HepG2 (cell line): ENCODE measurements around the gene ACTL7B. TPM values are rescaled to one million over a fixed set of nuclear protein-coding genes. Genes with fewer than 3 reads are reported as not detected.

Experiments
- ATF1 ChIP-seq: IDR thresholded peaks from 2 replicates; pipeline ENCODE4 v1.6.1; 2016; ENCODE audit warnings: mild to moderate bottlenecking, control low read depth
- ATF4 ChIP-seq, 2 experiments: fragments of 450-650 bp in 1 of 2; sonication (generic) in 1 of 2; formaldehyde crosslinking; IDR thresholded peaks; 2 replicates each; pipeline versions ENCODE4 v1.5.0 to v1.8.0; 2020 to 2022; ENCODE audit warnings: mild to moderate bottlenecking in 1 of 2, missing genetic modification reagents in 1 of 2
- EHMT2 ChIP-seq: fragments of 200-600 bp; sonication (generic); IDR thresholded peaks from 2 replicates; pipeline ENCODE4 v1.7.0; 2017; ENCODE audit warnings: antibody characterized with exemption, low read depth, low read length, borderline replicate concordance
- ETV6 ChIP-seq: sonication (generic); formaldehyde crosslinking; conservative IDR thresholded peaks from 2 replicates; pipeline ENCODE4 v1.4.0; 2020; ENCODE audit warnings: missing genetic modification reagents
- FOXM1 ChIP-seq: sonication (generic); formaldehyde crosslinking; IDR thresholded peaks from 2 replicates; pipeline ENCODE4 v1.5.0; 2020; ENCODE audit warnings: missing genetic modification reagents
- HMG20A ChIP-seq: IDR thresholded peaks from 2 replicates; pipeline ENCODE4 v1.6.1; 2016; ENCODE audit warnings: borderline replicate concordance
- KDM1A ChIP-seq: IDR thresholded peaks from 2 replicates; pipeline ENCODE4 v1.6.1; 2016; ENCODE audit warnings: missing compliant biosample characterization
- KMT2A ChIP-seq: sonication (generic); formaldehyde crosslinking; IDR thresholded peaks from 2 replicates; pipeline ENCODE4 v1.4.0; 2020; ENCODE audit warnings: missing genetic modification reagents
- MAFK ChIP-seq, 2 experiments: IDR thresholded peaks in 1 of 2; conservative IDR thresholded peaks in 1 of 2; 2 replicates each; pipeline ENCODE4 v1.6.1; 2011; ENCODE audit warnings: improper control_type of control experiment in 2 of 2, low read length in 2 of 2
- NR3C1 ChIP-seq: sonication (generic); formaldehyde crosslinking; IDR thresholded peaks from 2 replicates; pipeline ENCODE4 v1.4.0; 2020; ENCODE audit warnings: missing genetic modification reagents
- PITX1 ChIP-seq: sonication (generic); formaldehyde crosslinking; IDR thresholded peaks from 2 replicates; pipeline ENCODE4 v1.5.1; 2020; ENCODE audit warnings: mild to moderate bottlenecking, missing genetic modification reagents
- PPARG ChIP-seq: conservative IDR thresholded peaks from 2 replicates; pipeline ENCODE4 v1.6.1; 2016; ENCODE audit warnings: missing biosample characterization, missing genetic modification reagents
- RCOR2 ChIP-seq: IDR thresholded peaks from 2 replicates; pipeline ENCODE4 v1.6.1; 2016; ENCODE audit warnings: missing biosample characterization, missing genetic modification reagents
- TARDBP ChIP-seq: sonication (generic); formaldehyde crosslinking; IDR thresholded peaks from 2 replicates; pipeline ENCODE4 v1.8.0; 2022; ENCODE audit warnings: mild to moderate bottlenecking, missing genetic modification reagents
- ZBTB3 ChIP-seq: sonication (generic); formaldehyde crosslinking; IDR thresholded peaks from 2 replicates; pipeline ENCODE4 v1.4.0; 2020; ENCODE audit warnings: low read depth, mild to moderate bottlenecking, moderate library complexity, missing genetic modification reagents, borderline replicate concordance
- ZBTB33 ChIP-seq: sonication (generic); formaldehyde crosslinking; IDR thresholded peaks from 2 replicates; pipeline ENCODE4 v1.4.0; 2020; ENCODE audit warnings: missing genetic modification reagents
- ZKSCAN1 ChIP-seq: fragments of 150-350 bp; IDR thresholded peaks from 2 replicates; pipeline ENCODE4 v1.6.1; 2014; ENCODE audit warnings: low read length
- ZMYM3 ChIP-seq: sonication (generic); formaldehyde crosslinking; IDR thresholded peaks from 2 replicates; pipeline ENCODE4 v1.5.1; 2020; ENCODE audit warnings: mild to moderate bottlenecking, missing genetic modification reagents
- ZNF282 ChIP-seq: fragments of 450-650 bp; IDR thresholded peaks from 2 replicates; pipeline ENCODE4 v1.6.1; 2018; ENCODE audit not compliant: partially characterized antibody
- ZNF780A ChIP-seq: sonication (generic); formaldehyde crosslinking; IDR thresholded peaks from 2 replicates; pipeline ENCODE4 v1.8.0; 2022; ENCODE audit warnings: mild to moderate bottlenecking, missing genetic modification reagents, moderate library complexity
- ZNF841 ChIP-seq: sonication (generic); formaldehyde crosslinking; IDR thresholded peaks from 2 replicates; pipeline ENCODE4 v1.8.1; 2023; ENCODE audit warnings: missing genetic modification reagents, borderline replicate concordance
- polyA plus RNA-seq, 8 experiments: library from polyadenylated mRNA; depleted of rRNA in 3 of 8; stranded (reverse) in 7 of 8; unstranded in 1 of 8; fragments of >200 nt; fragmentation: Illumina TruSeq in 4 of 8; extraction: Trizol in 4 of 8; gene quantifications; 2 replicates each; pipeline versions ENCODE4 v1.2.1 to v1.2.3, GENCODE V29; 2011 to 2016; ENCODE audit warnings: low read depth in 4 of 8, missing spikeins in 1 of 8, mixed read lengths in 1 of 8; ENCODE audit not compliant: insufficient read depth in 1 of 8
- total RNA-seq, 5 experiments: library from RNA; depleted of rRNA; stranded (reverse); fragments of >200 nt; fragmentation: Illumina TruSeq; extraction: Trizol; gene quantifications; 2 replicates each; pipeline ENCODE4 v1.2.3, GENCODE V29; 2016; ENCODE audit warnings: low read depth in 1 of 5
- TF ChIP-seq, protein P1 (sequence below): sonication (generic); formaldehyde crosslinking; conservative IDR thresholded peaks from 2 replicates; pipeline ENCODE4 v1.4.0; 2020; ENCODE audit warnings: mild to moderate bottlenecking, missing genetic modification reagents, moderate library complexity
- TF ChIP-seq, protein P2 (sequence below): sonication (generic); formaldehyde crosslinking; conservative IDR thresholded peaks from 2 replicates; pipeline ENCODE4 v1.8.0; 2022; ENCODE audit warnings: missing genetic modification reagents

The ACTL7B gene
- total and polyA plus RNA-seq, 2 of the 13 experiments (the other 11 are each of a cell fraction or from before 2014, with no cell fraction given), result 0.07 to 0.11 TPM

DNA sequence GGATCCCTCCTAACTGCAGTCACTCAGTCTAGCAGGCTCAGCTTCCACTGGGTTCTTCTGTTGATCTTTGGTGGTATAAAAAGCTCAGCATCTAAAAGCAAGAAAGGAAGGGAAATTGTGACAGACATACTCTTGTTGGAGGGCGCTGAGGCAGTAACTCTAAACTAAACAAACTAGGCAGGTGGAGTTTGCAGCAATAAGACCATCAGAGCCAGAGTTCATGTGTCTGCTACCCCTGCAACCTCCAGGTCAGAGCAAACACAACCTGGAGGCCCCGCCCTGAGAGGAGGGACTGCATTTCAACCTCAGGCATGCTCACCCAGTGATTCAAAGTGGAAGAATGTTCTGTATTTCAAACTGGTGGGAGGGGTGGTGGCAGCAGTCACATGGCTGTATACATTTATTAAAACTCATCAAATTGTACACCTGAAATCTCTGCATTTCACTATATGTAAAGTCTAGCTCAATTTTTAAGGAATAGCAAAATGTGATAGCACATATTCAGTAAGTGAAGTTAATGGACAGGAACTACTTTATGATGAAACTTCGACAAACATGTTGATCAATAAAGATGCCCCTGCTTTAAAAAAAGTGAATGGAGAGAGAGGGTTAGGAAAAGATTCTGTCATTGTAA is 13.4 kb upstream of the ACTL7B start (continued):
- TF ChIP-seq ATF4 (CRISPR knock-in tag; IDR thresholded peaks at IDR 0.05) (peak in 1 of 2 experiments; percentile 61; a peak in 2 of 4 replicates), TARDBP (peak; percentile 88; the same call in 1 of the 2 replicates), ATF1 (no peak; the same call in 1 of the 2 replicates), ZBTB3 (CRISPR knock-in tag) (no peak), NR3C1 (CRISPR knock-in tag) (no peak), KDM1A (CRISPR knock-in tag) (no peak), MAFK (conservative IDR thresholded peaks at IDR 0.05 in 1 of 2, IDR thresholded peaks at IDR 0.05 in 1 of 2; ENCODE audit: low read length in 2 of 2) (no peak), PITX1 (CRISPR knock-in tag) (peak; percentile 42; the same call in 1 of the 2 replicates), ZKSCAN1 (no peak), RCOR2 (CRISPR knock-in tag) (no peak), ZNF780A (CRISPR knock-in tag) (no peak), HMG20A (CRISPR knock-in tag) (peak; percentile 73; the same call in 1 of the 2 replicates), ETV6 (CRISPR knock-in tag) (no peak), ZNF841 (CRISPR knock-in tag) (no peak), ZBTB33 (CRISPR knock-in tag) (no peak), ZNF282 (no peak), KMT2A (CRISPR knock-in tag) (no peak), EHMT2 (no peak), FOXM1 (CRISPR knock-in tag) (no peak), ZMYM3 (CRISPR knock-in tag) (no peak; the same call in 1 of the 2 replicates), PPARG (CRISPR knock-in tag) (no peak; the same call in none of the 2 replicates)
- TF ChIP-seq, protein P1, sequence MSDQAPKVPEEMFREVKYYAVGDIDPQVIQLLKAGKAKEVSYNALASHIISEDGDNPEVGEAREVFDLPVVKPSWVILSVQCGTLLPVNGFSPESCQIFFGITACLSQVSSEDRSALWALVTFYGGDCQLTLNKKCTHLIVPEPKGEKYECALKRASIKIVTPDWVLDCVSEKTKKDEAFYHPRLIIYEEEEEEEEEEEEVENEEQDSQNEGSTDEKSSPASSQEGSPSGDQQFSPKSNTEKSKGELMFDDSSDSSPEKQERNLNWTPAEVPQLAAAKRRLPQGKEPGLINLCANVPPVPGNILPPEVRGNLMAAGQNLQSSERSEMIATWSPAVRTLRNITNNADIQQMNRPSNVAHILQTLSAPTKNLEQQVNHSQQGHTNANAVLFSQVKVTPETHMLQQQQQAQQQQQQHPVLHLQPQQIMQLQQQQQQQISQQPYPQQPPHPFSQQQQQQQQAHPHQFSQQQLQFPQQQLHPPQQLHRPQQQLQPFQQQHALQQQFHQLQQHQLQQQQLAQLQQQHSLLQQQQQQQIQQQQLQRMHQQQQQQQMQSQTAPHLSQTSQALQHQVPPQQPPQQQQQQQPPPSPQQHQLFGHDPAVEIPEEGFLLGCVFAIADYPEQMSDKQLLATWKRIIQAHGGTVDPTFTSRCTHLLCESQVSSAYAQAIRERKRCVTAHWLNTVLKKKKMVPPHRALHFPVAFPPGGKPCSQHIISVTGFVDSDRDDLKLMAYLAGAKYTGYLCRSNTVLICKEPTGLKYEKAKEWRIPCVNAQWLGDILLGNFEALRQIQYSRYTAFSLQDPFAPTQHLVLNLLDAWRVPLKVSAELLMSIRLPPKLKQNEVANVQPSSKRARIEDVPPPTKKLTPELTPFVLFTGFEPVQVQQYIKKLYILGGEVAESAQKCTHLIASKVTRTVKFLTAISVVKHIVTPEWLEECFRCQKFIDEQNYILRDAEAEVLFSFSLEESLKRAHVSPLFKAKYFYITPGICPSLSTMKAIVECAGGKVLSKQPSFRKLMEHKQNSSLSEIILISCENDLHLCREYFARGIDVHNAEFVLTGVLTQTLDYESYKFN (CRISPR knock-in tag), result peak; percentile 88
- TF ChIP-seq, protein P2, sequence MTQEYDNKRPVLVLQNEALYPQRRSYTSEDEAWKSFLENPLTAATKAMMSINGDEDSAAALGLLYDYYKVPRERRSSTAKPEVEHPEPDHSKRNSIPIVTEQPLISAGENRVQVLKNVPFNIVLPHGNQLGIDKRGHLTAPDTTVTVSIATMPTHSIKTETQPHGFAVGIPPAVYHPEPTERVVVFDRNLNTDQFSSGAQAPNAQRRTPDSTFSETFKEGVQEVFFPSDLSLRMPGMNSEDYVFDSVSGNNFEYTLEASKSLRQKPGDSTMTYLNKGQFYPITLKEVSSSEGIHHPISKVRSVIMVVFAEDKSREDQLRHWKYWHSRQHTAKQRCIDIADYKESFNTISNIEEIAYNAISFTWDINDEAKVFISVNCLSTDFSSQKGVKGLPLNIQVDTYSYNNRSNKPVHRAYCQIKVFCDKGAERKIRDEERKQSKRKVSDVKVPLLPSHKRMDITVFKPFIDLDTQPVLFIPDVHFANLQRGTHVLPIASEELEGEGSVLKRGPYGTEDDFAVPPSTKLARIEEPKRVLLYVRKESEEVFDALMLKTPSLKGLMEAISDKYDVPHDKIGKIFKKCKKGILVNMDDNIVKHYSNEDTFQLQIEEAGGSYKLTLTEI (CRISPR knock-in tag), result no peak
